Activated CD8-positive, alpha-beta memory T cell treated with anti-CD3 and anti-CD28 coated beads, Interleukin-2, amount 50 U/mL, for 4 hours (primary cell): ENCODE results near the gene KLHL10.

Source experiments
- DNase-seq: peaks from one replicate; pipeline ENCODE4 v3.0.0-alpha.2; 2020

Gene KLHL10

GRCh38 chr17:41837761-41838538 lies at the start of gene KLHL10:
TSS of gene KLHL10 (plus strand) at chr17:41837825. CDS start at chr17:41837933, 108 bp downstream.
- DNase-seq: no peak

GRCh38 chr17:41792845-41793783 lies 44.5 kb upstream of the KLHL10 start:
- no peak for DNase-seq

- DNase-seq: no peak
These were observed 43.7 kb upstream of the KLHL10 start for GRCh38 chr17:41793784-41794539.

GRCh38 chr17:41794540-41794975 lies 43.1 kb upstream of the KLHL10 start:
- DNase-seq: no peak

GRCh38 chr17:41796121-41796895 lies 41.3 kb upstream of the KLHL10 start:
- DNase-seq: no peak

GRCh38 chr17:41797377-41797776 lies 40.2 kb upstream of the KLHL10 start:
- DNase-seq: no peak

GRCh38 chr17:41799366-41799765 lies 38.3 kb upstream of the KLHL10 start:
- no peak for DNase-seq

- DNase-seq: no peak
These were observed 36.8 kb upstream of the KLHL10 start for GRCh38 chr17:41800601-41801373.

GRCh38 chr17:41801374-41802271 lies 36.0 kb upstream of the KLHL10 start:
- DNase-seq: peak; percentile 79

- no peak for DNase-seq
These were observed 34.3 kb upstream of the KLHL10 start for GRCh38 chr17:41803049-41804020.

GRCh38 chr17:41806685-41807445 lies 30.8 kb upstream of the KLHL10 start:
- no peak for DNase-seq

- no peak for DNase-seq
These were observed 26.7 kb upstream of the KLHL10 start for GRCh38 chr17:41810659-41811548.

GRCh38 chr17:41811549-41812380 lies 25.9 kb upstream of the KLHL10 start, which contains the start of gene P3H4:
TSS of gene P3H4 (minus strand) at chr17:41811949. CDS start at chr17:41811915, 34 bp downstream.
- peak; percentile 74 for DNase-seq

GRCh38 chr17:41812381-41813151 lies 25.1 kb upstream of the KLHL10 start, which contains the start of gene FKBP10:
TSS of gene FKBP10 (plus strand) at chr17:41813004. CDS start at chr17:41813035, 31 bp downstream.
- DNase-seq: peak; percentile 40

- no peak for DNase-seq
These were observed 24.4 kb upstream of the KLHL10 start for GRCh38 chr17:41813152-41813680.
